MM.1S (cell line): ENCODE measurements around the gene GPR87.

Source experiments
- CTCF ChIP-seq: fragments of 300-600 bp; sonication (generic); IDR thresholded peaks from 2 replicates; pipeline ENCODE4 v1.5.1; 2016; ENCODE audit warnings: antibody characterized with exemption, low read length, mixed read lengths
- EZH2phosphoT487 ChIP-seq: fragments of 300-600 bp; sonication (generic); IDR thresholded peaks from 2 replicates; pipeline ENCODE4 v1.6.1; 2018; ENCODE audit warnings: antibody characterized with exemption, low read length

GRCh38 chr3:151362751-151363174, 46.1 kb upstream of the GPR87 start:
- TF ChIP-seq CTCF (no peak), EZH2phosphoT487 (no peak)
